CD4-positive, alpha-beta T cell treated with Interleukin-10 for 1 hour (primary cell): ENCODE results near the gene CD247.

Experiments
- DNase-seq: peaks from one replicate; pipeline ENCODE4 v3.0.0-alpha.2; 2020

The CD247 gene

DNA sequence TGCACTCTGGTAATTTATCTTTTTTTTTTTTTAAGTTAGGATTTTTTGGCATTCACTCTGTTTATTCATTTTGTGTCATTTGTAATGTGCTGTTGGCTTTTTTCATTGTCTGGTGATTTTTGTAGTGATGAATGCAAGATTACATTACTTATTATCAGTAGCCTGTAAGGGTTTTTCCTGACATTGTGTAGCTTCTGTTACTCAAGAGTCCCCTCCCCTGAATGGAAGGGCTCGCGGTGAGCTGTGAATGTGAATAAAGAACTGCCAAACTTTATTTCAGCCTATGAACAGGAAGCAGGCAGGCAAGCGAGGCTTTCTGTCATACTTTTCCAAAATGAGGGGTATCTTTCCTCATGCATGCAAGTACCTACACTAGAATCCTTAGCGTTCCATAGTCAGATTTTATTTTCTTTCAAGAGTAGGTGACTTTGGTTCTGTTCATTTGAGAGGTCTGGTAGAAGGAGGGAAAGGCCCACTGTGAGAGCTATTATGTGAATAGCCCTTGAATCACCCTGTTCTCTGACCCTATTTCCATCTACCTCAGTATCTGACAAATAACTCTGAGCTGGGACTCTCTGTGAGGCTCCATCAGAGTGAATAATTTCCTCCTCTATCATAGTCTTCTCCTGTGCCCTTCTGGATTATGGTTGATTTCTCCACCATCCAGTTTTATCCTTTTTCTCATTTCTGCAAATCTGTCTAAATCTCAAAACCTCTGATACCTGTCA is 114.0 kb downstream of the CD247 start:
- no peak for DNase-seq

DNA sequence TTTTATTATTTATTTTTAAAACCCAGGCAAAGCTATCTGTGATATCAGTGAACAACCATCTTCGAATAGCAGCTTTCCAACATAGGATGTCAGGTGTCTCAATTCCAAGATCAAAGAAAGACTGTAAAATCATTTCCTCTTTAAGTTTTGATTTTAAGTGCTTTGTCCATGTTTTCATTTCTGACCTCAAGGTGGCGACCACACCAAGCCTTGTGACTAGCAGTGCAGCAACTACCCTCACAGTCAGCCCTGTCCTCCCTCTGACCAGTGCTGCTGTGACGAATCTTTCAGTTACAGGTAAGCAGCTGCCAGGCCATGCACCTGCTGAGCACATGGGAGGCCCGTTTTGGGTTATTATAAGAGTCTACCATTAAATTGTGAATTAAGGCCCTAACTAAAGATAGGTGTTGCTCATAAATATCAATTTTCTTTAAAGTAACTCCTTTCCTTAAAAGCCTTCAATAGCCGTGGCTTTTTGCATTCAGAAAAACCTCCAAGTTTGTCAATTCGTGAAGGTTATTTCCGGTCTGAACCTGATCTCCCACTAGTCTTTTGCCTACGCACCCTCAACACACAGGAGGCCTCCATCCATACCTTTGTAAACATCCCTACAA is 117.0 kb downstream of the CD247 start:
- peak; percentile 69 for DNase-seq

DNA sequence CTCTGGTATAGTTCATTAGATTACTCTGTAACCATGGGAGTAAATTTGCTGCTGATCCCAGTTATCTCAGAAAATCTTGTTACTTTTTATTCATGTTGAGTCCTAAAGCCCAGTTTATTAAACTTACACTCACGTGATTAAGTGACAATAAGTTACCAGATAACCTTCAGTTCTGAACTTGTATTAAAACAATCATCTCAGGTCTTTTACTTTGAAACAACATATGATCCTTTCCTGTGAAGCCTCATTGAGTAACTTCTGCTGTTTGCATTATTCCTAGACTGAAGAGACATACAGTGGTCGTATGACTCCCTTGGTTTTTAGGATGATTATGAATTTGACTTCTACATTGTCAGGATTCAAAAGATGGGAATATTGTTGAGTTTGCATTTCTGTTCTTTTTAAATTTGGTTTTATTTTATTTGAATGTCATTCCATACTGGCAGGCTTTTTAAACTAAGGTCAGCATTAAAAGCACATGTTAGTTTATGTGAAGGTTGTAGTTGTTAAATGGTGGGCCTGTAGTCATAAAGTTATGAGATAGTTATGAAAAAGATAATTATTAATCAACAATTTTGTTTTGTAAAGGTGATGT is 117.9 kb downstream of the CD247 start:
- DNase-seq: no peak

DNA sequence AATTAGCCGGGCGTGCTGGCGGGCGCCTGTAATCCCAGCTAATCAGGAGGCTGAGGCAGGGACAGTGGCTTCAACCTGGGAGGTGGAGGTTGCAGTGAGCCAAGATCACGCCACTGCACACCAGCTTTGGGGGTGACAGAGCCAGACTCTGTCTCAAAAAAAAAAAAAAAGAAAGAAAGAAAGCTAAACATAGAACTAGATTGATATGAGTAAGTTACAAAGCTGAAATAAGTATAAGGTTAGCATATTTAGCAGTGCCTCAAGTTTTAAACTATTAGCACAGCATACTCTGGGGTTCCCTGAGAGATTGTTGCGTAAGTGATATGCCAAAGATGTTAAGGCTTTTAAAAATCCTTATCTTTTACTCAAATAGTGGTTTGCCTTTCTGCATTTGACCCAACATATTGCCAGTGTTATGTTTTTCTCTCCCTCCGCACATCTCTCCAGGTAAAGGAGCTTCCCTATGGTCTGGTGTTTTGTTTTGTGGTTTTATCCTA is 126.1 kb downstream of the CD247 start:
- no peak for DNase-seq

DNA sequence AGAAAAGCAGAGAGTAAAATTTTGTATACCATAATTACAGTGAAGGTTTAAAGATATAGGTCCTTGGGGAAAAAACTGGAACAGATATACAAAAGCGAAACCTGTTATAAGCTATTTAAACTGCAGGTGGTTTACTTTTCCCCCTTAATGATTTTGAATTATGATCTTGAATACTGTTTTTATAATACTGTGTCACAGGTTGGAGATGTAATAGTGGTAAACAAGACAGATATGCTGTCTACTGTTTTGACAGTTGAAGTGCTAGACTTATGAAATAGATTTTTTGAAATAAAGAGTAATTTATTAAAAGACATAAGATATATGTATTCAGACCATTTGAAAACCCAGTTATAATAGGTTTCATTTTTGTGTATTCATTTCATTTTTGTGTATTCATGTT is 129.4 kb downstream of the CD247 start:
- DNase-seq: no peak

DNA sequence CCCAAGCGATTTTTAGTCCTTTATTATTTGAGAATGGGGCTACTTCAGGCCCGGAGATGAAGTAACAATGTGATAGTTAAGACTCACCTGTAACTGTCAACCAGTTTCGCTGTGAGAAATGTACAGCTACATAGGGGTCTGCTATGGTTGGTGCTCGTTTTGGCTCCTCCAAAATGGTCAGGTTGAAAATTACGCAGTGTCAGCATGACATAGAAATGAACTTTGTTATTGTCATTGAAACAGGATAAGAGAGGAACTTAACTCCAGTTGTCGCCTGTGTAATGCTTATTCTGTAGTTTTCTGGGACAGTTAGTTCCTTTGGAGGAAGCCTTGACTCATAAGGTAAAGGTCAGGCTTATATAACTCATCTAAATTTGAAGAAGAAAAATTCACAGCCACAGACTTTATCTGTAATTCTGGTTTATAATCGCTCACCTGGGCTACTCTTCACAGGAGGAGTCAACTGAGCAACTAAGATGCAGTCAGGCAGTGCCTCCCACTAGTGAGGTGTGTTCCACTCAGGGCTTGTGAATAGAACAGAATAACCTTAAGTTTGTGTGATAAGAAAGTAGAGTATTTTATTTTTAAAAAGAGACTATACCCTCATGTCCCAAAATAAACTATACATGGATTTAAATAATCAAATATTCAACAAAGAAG is 130.9 kb downstream of the CD247 start:
- no peak for DNase-seq
